ENCODE data around the gene ELAC2.

ELAC2 gene

GRCh38 chr17:13030056-13030455 lies 12.2 kb upstream of the ELAC2 start:
- Histone ChIP-seq H3K9ac (ENCODE audit: insufficient read length, low read depth) (no peak overlapping the region), H3K27me3 (ENCODE audit: insufficient read depth, insufficient read length) (no peaks in the 10 kb centered on the region), H3K36me3 (ENCODE audit: insufficient read depth, insufficient read length, low read length) (no peaks in the 10 kb centered on the region), H3K4me1 (ENCODE audit: insufficient read depth, insufficient read length) (no peaks in the 10 kb centered on the region), H3K9me3 (ENCODE audit: insufficient read depth, low read length) (no peaks in the 10 kb centered on the region), H3K4me3 (ENCODE audit: insufficient read length, low read depth) (no peak overlapping the region)
- no peak for TF ChIP-seq YY1 (IDR thresholded peaks at IDR 0.05; ENCODE audit: insufficient read depth, insufficient read length)
- DNase-seq (ENCODE audit: low read depth, low spot score) = no peak

- no peak for TF ChIP-seq ZNF274 (IDR thresholded peaks at IDR 0.05; ENCODE audit: low read depth, low read length)
- no peak for TF ChIP-seq YY1 (IDR thresholded peaks at IDR 0.05; ENCODE audit: insufficient read depth, insufficient read length)
- TF ChIP-seq SUZ12 (IDR thresholded peaks at IDR 0.05; ENCODE audit: extremely low read depth, insufficient read depth, insufficient read length) = no peak
- DNase-seq (ENCODE audit: low read depth, low spot score) = no peak
- Histone ChIP-seq H3K4me1 (ENCODE audit: insufficient read depth, insufficient read length) (no peaks in the 10 kb centered on the region), H3K36me3 (ENCODE audit: insufficient read depth, insufficient read length, low read length) (no peaks in the 10 kb centered on the region), H3K27me3 (ENCODE audit: insufficient read depth, insufficient read length) (no peaks in the 10 kb centered on the region), H3K4me3 (ENCODE audit: insufficient read length, low read depth) (no peak overlapping the region), H3K9me3 (ENCODE audit: insufficient read depth, low read length) (no peaks in the 10 kb centered on the region), H3K9ac (ENCODE audit: insufficient read length, low read depth) (no peak overlapping the region)
Observed at GRCh38 chr17:13029340-13029739, 11.5 kb upstream of the ELAC2 start.

DNA sequence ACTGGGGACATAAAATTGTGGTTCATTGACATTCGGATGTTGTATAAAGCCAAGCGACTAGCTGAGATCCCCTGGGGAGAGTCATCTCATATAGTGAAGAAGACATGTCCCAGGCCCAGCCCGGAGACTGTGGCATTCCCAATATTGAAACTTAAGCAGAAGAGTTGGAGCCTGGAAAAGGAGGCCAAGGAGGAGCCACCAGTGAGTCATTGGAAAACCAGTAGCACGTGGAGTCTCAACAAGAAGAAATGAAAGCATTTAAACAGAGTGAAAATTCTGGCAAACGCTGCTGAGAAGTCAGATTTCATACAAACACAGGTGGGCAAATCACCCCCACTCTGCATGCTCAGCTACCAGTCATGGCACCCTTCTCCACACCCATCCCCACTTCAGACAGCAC lies 9.4 kb upstream of the ELAC2 start:
- no peak for TF ChIP-seq ZNF274 (IDR thresholded peaks at IDR 0.05; ENCODE audit: low read depth, low read length)
- no peak for TF ChIP-seq YY1 (IDR thresholded peaks at IDR 0.05; ENCODE audit: insufficient read depth, insufficient read length)
- TF ChIP-seq SUZ12 (IDR thresholded peaks at IDR 0.05; ENCODE audit: extremely low read depth, insufficient read depth, insufficient read length) = no peak
- H3K4me3 ChIP-seq (ENCODE audit: insufficient read length, low read depth) = no peak overlapping the region
- no peaks in the 10 kb centered on the region for H3K4me1 ChIP-seq (ENCODE audit: insufficient read depth, insufficient read length)
- H3K9me3 ChIP-seq (ENCODE audit: insufficient read depth, low read length) = no peaks in the 10 kb centered on the region
- H3K36me3 ChIP-seq (ENCODE audit: insufficient read depth, insufficient read length, low read length) = no peaks in the 10 kb centered on the region
- no peaks in the 10 kb centered on the region for H3K27me3 ChIP-seq (ENCODE audit: insufficient read depth, insufficient read length)
- no peak overlapping the region for H3K9ac ChIP-seq (ENCODE audit: insufficient read length, low read depth)
- DNase-seq (ENCODE audit: low read depth, low spot score) = no peak

DNA sequence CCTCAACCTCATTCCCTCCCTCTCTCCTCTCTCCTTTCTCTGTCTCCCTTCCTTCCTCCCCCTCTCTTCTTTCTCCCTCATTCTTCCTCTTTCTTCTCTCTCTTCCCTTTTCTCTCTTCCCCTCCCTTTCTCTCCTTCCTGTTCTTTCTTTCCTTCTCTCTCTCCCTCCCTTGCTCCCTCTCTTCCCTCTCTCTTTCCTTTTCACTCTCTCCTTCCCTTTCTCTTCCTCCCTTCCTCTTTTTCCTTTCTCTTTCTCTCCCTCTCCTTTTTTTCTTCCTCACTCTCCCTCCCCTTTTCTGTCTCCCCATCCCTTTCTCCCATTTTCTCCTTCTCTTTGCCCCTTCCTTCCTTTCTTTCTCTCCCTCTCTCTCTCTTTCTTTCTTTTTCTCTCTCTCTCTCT lies 7.9 kb upstream of the ELAC2 start:
- Histone ChIP-seq H3K36me3 (ENCODE audit: insufficient read depth, insufficient read length, low read length) (no peaks in the 10 kb centered on the region), H3K4me3 (ENCODE audit: insufficient read length, low read depth) (no peak overlapping the region), H3K4me1 (ENCODE audit: insufficient read depth, insufficient read length) (no peaks in the 10 kb centered on the region), H3K27me3 (ENCODE audit: insufficient read depth, insufficient read length) (no peaks in the 10 kb centered on the region), H3K9ac (ENCODE audit: insufficient read length, low read depth) (no peak overlapping the region), H3K9me3 (ENCODE audit: insufficient read depth, low read length) (no peaks in the 10 kb centered on the region)
- no peak for DNase-seq (ENCODE audit: low read depth, low spot score)
- TF ChIP-seq SUZ12 (IDR thresholded peaks at IDR 0.05; ENCODE audit: extremely low read depth, insufficient read depth, insufficient read length) (no peak), YY1 (IDR thresholded peaks at IDR 0.05; ENCODE audit: insufficient read depth, insufficient read length) (no peak), ZNF274 (IDR thresholded peaks at IDR 0.05; ENCODE audit: low read depth, low read length) (no peak)

DNA sequence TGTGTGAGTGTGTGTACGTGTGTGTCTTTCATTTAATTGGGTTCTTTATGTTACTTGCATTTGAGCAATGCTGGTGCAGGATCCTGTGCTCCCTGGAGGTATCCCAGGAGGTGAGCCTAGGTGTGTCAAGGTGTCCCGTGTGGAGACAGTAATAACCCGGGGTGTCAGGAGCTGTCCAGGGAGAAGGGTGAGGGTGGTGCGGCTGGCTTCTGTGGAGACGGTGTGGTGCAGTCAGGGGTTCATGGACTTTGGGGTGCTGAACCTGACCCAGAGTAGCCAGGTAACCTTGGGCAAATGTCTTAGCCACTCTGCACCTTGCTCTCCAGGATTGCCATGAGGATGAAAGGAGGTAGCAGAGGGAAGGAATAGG lies 7.4 kb upstream of the ELAC2 start:
- Histone ChIP-seq H3K4me1 (ENCODE audit: insufficient read depth, insufficient read length) (no peaks in the 10 kb centered on the region), H3K4me3 (ENCODE audit: insufficient read length, low read depth) (no peak overlapping the region), H3K9me3 (ENCODE audit: insufficient read depth, low read length) (no peaks in the 10 kb centered on the region), H3K36me3 (ENCODE audit: insufficient read depth, insufficient read length, low read length) (no peaks in the 10 kb centered on the region), H3K9ac (ENCODE audit: insufficient read length, low read depth) (no peak overlapping the region), H3K27me3 (ENCODE audit: insufficient read depth, insufficient read length) (no peaks in the 10 kb centered on the region)
- TF ChIP-seq ZNF274 (IDR thresholded peaks at IDR 0.05; ENCODE audit: low read depth, low read length) (no peak), SUZ12 (IDR thresholded peaks at IDR 0.05; ENCODE audit: extremely low read depth, insufficient read depth, insufficient read length) (no peak), YY1 (IDR thresholded peaks at IDR 0.05; ENCODE audit: insufficient read depth, insufficient read length) (no peak)
- no peak for DNase-seq (ENCODE audit: low read depth, low spot score)

DNA sequence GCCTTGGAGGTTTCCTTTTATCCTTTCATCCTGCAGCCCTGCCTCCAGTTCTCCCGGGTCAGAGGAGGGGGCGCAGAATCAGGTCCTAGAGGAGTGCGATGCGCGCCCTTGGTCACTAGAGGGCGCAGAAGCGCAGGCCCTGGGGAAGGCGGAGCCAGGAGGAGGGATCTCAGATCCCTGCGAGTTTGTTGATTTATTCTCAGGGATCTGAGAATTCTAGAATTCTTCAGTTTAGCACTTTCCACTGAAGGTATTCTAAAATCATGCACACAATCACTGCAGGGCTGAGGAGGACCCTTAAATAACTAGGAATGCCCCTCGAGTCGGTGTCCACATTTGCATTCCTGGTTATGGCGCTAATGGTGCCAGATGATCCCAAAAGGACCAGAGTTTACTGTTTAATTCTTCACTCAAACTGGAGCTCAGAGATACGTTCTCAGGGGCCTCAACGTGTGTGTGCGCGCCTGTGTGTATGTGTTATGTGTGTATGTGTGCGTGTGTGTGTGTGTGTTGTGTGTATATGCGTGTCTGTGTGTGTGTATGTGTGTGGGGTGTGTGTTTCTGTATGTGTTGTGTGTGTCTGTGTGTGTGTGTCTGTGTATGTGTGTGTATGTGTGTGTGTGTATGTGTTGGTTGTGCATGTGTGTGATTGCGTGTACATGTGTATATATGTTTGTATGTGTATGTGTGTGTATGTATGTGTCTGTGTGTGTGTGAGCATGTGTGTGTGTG lies 6.9 kb upstream of the ELAC2 start:
- no peak for DNase-seq (ENCODE audit: low read depth, low spot score)
- Histone ChIP-seq H3K9ac (ENCODE audit: insufficient read length, low read depth) (no peak overlapping the region), H3K27me3 (ENCODE audit: insufficient read depth, insufficient read length) (no peaks in the 10 kb centered on the region), H3K9me3 (ENCODE audit: insufficient read depth, low read length) (no peaks in the 10 kb centered on the region), H3K4me3 (ENCODE audit: insufficient read length, low read depth) (no peak overlapping the region), H3K36me3 (ENCODE audit: insufficient read depth, insufficient read length, low read length) (no peaks in the 10 kb centered on the region), H3K4me1 (ENCODE audit: insufficient read depth, insufficient read length) (no peaks in the 10 kb centered on the region)
- TF ChIP-seq ZNF274 (IDR thresholded peaks at IDR 0.05; ENCODE audit: low read depth, low read length) = no peak
- no peak for TF ChIP-seq YY1 (IDR thresholded peaks at IDR 0.05; ENCODE audit: insufficient read depth, insufficient read length)
- TF ChIP-seq SUZ12 (IDR thresholded peaks at IDR 0.05; ENCODE audit: extremely low read depth, insufficient read depth, insufficient read length) = no peak

DNA sequence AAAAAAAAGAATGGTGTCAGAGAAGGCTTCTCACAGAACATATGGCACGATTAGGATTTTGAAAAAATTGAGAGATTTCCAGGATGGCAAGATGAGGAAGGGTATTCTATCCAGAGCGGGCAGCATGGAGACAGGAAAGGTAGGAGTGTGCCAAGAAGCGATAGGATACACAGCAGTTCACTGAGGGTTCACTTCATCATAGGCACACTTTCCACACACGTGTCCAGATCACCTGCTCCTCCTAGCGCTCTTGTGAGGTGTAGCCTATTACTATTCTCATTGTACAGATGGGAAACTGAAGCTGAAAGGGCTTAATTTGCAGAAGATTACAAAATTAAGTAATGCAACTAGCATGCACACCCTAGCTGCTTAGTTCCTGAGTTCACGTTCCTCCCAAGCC lies 6.2 kb upstream of the ELAC2 start:
- DNase-seq (ENCODE audit: low read depth, low spot score) = no peak
- TF ChIP-seq YY1 (IDR thresholded peaks at IDR 0.05; ENCODE audit: insufficient read depth, insufficient read length) = no peak
- no peak for TF ChIP-seq SUZ12 (IDR thresholded peaks at IDR 0.05; ENCODE audit: extremely low read depth, insufficient read depth, insufficient read length)
- TF ChIP-seq ZNF274 (IDR thresholded peaks at IDR 0.05; ENCODE audit: low read depth, low read length) = no peak
- Histone ChIP-seq H3K36me3 (ENCODE audit: insufficient read depth, insufficient read length, low read length) (no peaks in the 10 kb centered on the region), H3K4me3 (ENCODE audit: insufficient read length, low read depth) (no peak overlapping the region), H3K9ac (ENCODE audit: insufficient read length, low read depth) (no peak overlapping the region), H3K9me3 (ENCODE audit: insufficient read depth, low read length) (no peaks in the 10 kb centered on the region), H3K4me1 (ENCODE audit: insufficient read depth, insufficient read length) (no peaks in the 10 kb centered on the region), H3K27me3 (ENCODE audit: insufficient read depth, insufficient read length) (no peaks in the 10 kb centered on the region)

Measured in NT2/D1 (cell line).